T-helper 2 cell treated with Interferon-gamma antibody and Interleukin-4, amounts not matched to agents 5 μg/mL and 100 μg/mL, for 36 hours (primary cell): Measurements from ENCODE around the gene CUEDC2.

Source experiments
- DNase-seq: peaks from one replicate; pipeline ENCODE4 v3.0.0; 2021; ENCODE audit warnings: low spot score
- H3K27ac Mint-ChIP-seq: one replicate; pipeline ENCODE4 v1.8.0; 2021; ENCODE audit warnings: mild to moderate bottlenecking, mixed read lengths
- H3K27me3 Mint-ChIP-seq: one replicate; pipeline ENCODE4 v1.8.0; 2021; ENCODE audit warnings: low read depth, mixed read lengths
- H3K36me3 Mint-ChIP-seq: one replicate; pipeline ENCODE4 v1.8.0; 2021; ENCODE audit warnings: low read depth, mixed read lengths
- H3K4me1 Mint-ChIP-seq: one replicate; pipeline ENCODE4 v1.8.0; 2021; ENCODE audit warnings: low read depth, mixed read lengths
- H3K4me3 Mint-ChIP-seq: one replicate; pipeline ENCODE4 v1.8.0; 2022; ENCODE audit warnings: mild to moderate bottlenecking, moderate library complexity, mixed read lengths
- H3K9me3 Mint-ChIP-seq: one replicate; pipeline ENCODE4 v1.8.0; 2021; ENCODE audit warnings: mixed read lengths

CUEDC2 gene

GRCh38 chr10:102414749-102415148, 17.6 kb downstream of the CUEDC2 start:
- no peaks in the 10 kb centered on the region for H3K36me3 Mint-ChIP-seq
- peaks cover 22% of the 10 kb centered on the region for H3K4me1 Mint-ChIP-seq
- no peak overlapping the region for H3K4me3 Mint-ChIP-seq
- H3K27me3 Mint-ChIP-seq, result peaks cover 44% of the 10 kb centered on the region
- no peak overlapping the region for H3K27ac Mint-ChIP-seq
- no peaks in the 10 kb centered on the region for H3K9me3 Mint-ChIP-seq
- DNase-seq, result no peak

- Mint-ChIP-seq H3K4me1 (peaks cover 23% of the 10 kb centered on the region), H3K9me3 (no peaks in the 10 kb centered on the region), H3K27me3 (peaks cover 46% of the 10 kb centered on the region), H3K36me3 (no peaks in the 10 kb centered on the region), H3K27ac (no peak overlapping the region), H3K4me3 (no peak overlapping the region)
- DNase-seq, result no peak
These were observed 18.4 kb downstream of the CUEDC2 start for GRCh38 chr10:102413806-102414561.

GRCh38 chr10:102413053-102413705, 19.2 kb downstream of the CUEDC2 start:
- peaks cover 42% of the 10 kb centered on the region for H3K27me3 Mint-ChIP-seq
- DNase-seq, result no peak
- no peak overlapping the region for H3K27ac Mint-ChIP-seq
- H3K4me1 Mint-ChIP-seq, result peaks cover 25% of the 10 kb centered on the region
- H3K9me3 Mint-ChIP-seq, result no peaks in the 10 kb centered on the region
- H3K4me3 Mint-ChIP-seq, result no peak overlapping the region
- no peaks in the 10 kb centered on the region for H3K36me3 Mint-ChIP-seq

GRCh38 chr10:102412293-102412692, 20.1 kb downstream of the CUEDC2 start:
- Mint-ChIP-seq H3K9me3 (no peaks in the 10 kb centered on the region), H3K27ac (no peak overlapping the region), H3K36me3 (no peaks in the 10 kb centered on the region), H3K4me3 (no peak overlapping the region), H3K27me3 (peaks cover 39% of the 10 kb centered on the region), H3K4me1 (peaks cover 27% of the 10 kb centered on the region)
- no peak for DNase-seq

GRCh38 chr10:102411341-102412255, 20.8 kb downstream of the CUEDC2 start:
- H3K27ac Mint-ChIP-seq, result peak overlapping the region; percentile 0
- H3K9me3 Mint-ChIP-seq, result no peaks in the 10 kb centered on the region
- peak overlapping the region; percentile 57 for H3K4me3 Mint-ChIP-seq
- no peaks in the 10 kb centered on the region for H3K36me3 Mint-ChIP-seq
- H3K27me3 Mint-ChIP-seq, result peaks cover 36% of the 10 kb centered on the region
- peaks cover 27% of the 10 kb centered on the region for H3K4me1 Mint-ChIP-seq
- no peak for DNase-seq

- Mint-ChIP-seq H3K4me3 (peak overlapping the region; percentile 80), H3K9me3 (no peaks in the 10 kb centered on the region), H3K4me1 (peaks cover 27% of the 10 kb centered on the region), H3K36me3 (no peaks in the 10 kb centered on the region), H3K27me3 (peaks cover 32% of the 10 kb centered on the region), H3K27ac (peak overlapping the region; percentile 0)
- DNase-seq, result peak; percentile 72
These were observed 21.8 kb downstream of the CUEDC2 start for GRCh38 chr10:102410429-102411073.

GRCh38 chr10:102409604-102410428, 22.6 kb downstream of the CUEDC2 start:
- no peaks in the 10 kb centered on the region for H3K9me3 Mint-ChIP-seq
- H3K4me1 Mint-ChIP-seq, result peaks cover 27% of the 10 kb centered on the region

GRCh38 chr10:102408728-102409603, 23.4 kb downstream of the CUEDC2 start:
- peaks cover 27% of the 10 kb centered on the region for H3K4me1 Mint-ChIP-seq
- H3K36me3 Mint-ChIP-seq, result no peaks in the 10 kb centered on the region
- DNase-seq, result peak; percentile 85
- peak overlapping the region; percentile 80 for H3K4me3 Mint-ChIP-seq
- H3K9me3 Mint-ChIP-seq, result no peaks in the 10 kb centered on the region
- peaks cover 32% of the 10 kb centered on the region for H3K27me3 Mint-ChIP-seq
- H3K27ac Mint-ChIP-seq, result peak overlapping the region; percentile 27

More at GRCh38 chr10:102409604-102410428, 22.6 kb downstream of the CUEDC2 start:
- DNase-seq, result no peak
- Mint-ChIP-seq H3K27ac (peak overlapping the region; percentile 27), H3K36me3 (no peaks in the 10 kb centered on the region), H3K4me3 (peak overlapping the region; percentile 80), H3K27me3 (peaks cover 32% of the 10 kb centered on the region)

- no peaks in the 10 kb centered on the region for H3K9me3 Mint-ChIP-seq
- H3K36me3 Mint-ChIP-seq, result no peaks in the 10 kb centered on the region
- H3K4me3 Mint-ChIP-seq, result peak overlapping the region; percentile 70
- H3K4me1 Mint-ChIP-seq, result peaks cover 27% of the 10 kb centered on the region
- DNase-seq, result no peak
- no peak overlapping the region for H3K27ac Mint-ChIP-seq
- peaks cover 31% of the 10 kb centered on the region for H3K27me3 Mint-ChIP-seq
These were observed 24.1 kb downstream of the CUEDC2 start for GRCh38 chr10:102408131-102408727.

- DNase-seq, result no peak
- peaks cover 28% of the 10 kb centered on the region for H3K27me3 Mint-ChIP-seq
- peaks cover 22% of the 10 kb centered on the region for H3K4me1 Mint-ChIP-seq
- H3K9me3 Mint-ChIP-seq, result no peaks in the 10 kb centered on the region
- H3K4me3 Mint-ChIP-seq, result peak overlapping the region; percentile 70
- no peaks in the 10 kb centered on the region for H3K36me3 Mint-ChIP-seq
- H3K27ac Mint-ChIP-seq, result no peak overlapping the region
These were observed 24.8 kb downstream of the CUEDC2 start for GRCh38 chr10:102407425-102408130.

- Mint-ChIP-seq H3K9me3 (no peaks in the 10 kb centered on the region), H3K36me3 (peaks cover 4% of the 10 kb centered on the region), H3K27me3 (peaks cover 28% of the 10 kb centered on the region), H3K4me3 (no peak overlapping the region), H3K27ac (no peak overlapping the region), H3K4me1 (peaks cover 22% of the 10 kb centered on the region)
- DNase-seq, result no peak
These were observed 25.6 kb downstream of the CUEDC2 start for GRCh38 chr10:102406815-102407214.
